Testis (tissue), 2 donors: ENCODE measurements around the gene TUFM.

Experiments
- CTCF ChIP-seq, 3 experiments: fragments of 450-650 bp in 2 of 3; fragments of 200-600 bp in 1 of 3; sonication (generic) in 1 of 3; IDR thresholded peaks; one replicate each; pipeline ENCODE4 v1.5.1; 2016 to 2019; ENCODE audit warnings: antibody characterized with exemption in 3 of 3, mild to moderate bottlenecking in 2 of 3, moderate library complexity in 1 of 3
- POLR2A ChIP-seq: fragments of 450-650 bp; IDR thresholded peaks from one replicate; pipeline ENCODE4 v1.6.1; 2017; ENCODE audit warnings: antibody characterized with exemption, mild to moderate bottlenecking, moderate library complexity

GRCh38 chr16:28895609-28896008, 49.5 kb upstream of the TUFM start:
- no peak for TF ChIP-seq POLR2A
- no peak for TF ChIP-seq CTCF (IDR thresholded peaks at IDR 0.05)
